ENCODE data around the gene EME2.

Gene EME2

GRCh38 chr16:1786242-1787055 is 13.8 kb downstream of the EME2 start:
- no peak for DNase-seq (ENCODE audit: low spot score)
- in situ Hi-C loops (cut with MboI; ENCODE audit: low pct_unique_long_range_greater_than_20kb, low sequenced_read_pairs, unreplicated experiment), result no loop called here
- TF ChIP-seq CTCF (IDR thresholded peaks at IDR 0.05; ENCODE audit: extremely low read depth, insufficient read depth, missing control alignments), result peak; percentile 19

- in situ Hi-C loops (cut with MboI; ENCODE audit: low pct_unique_long_range_greater_than_20kb, low sequenced_read_pairs, unreplicated experiment), result no loop called here
- no peak for DNase-seq (ENCODE audit: low spot score)
- no peak for TF ChIP-seq CTCF (IDR thresholded peaks at IDR 0.05; ENCODE audit: extremely low read depth, insufficient read depth, missing control alignments)
Observed at GRCh38 chr16:1787056-1787321, 14.4 kb downstream of the EME2 start.

GRCh38 chr16:1787322-1788094 is 14.9 kb downstream of the EME2 start:
- no peak for DNase-seq (ENCODE audit: low spot score)

GRCh38 chr16:1788095-1788707 is 15.6 kb downstream of the EME2 start:
- DNase-seq (ENCODE audit: low spot score), result no peak
- in situ Hi-C loops (cut with MboI; ENCODE audit: low pct_unique_long_range_greater_than_20kb, low sequenced_read_pairs, unreplicated experiment), result no loop called here
- TF ChIP-seq CTCF (IDR thresholded peaks at IDR 0.05; ENCODE audit: extremely low read depth, insufficient read depth, missing control alignments), result no peak

More at GRCh38 chr16:1787322-1788094, 14.9 kb downstream of the EME2 start:
- in situ Hi-C loops (cut with MboI; ENCODE audit: low pct_unique_long_range_greater_than_20kb, low sequenced_read_pairs, unreplicated experiment), result no loop called here
- no peak for TF ChIP-seq CTCF (IDR thresholded peaks at IDR 0.05; ENCODE audit: extremely low read depth, insufficient read depth, missing control alignments)

GRCh38 chr16:1788708-1789100 is 16.1 kb downstream of the EME2 start:
- DNase-seq (ENCODE audit: low spot score), result no peak
- TF ChIP-seq CTCF (IDR thresholded peaks at IDR 0.05; ENCODE audit: extremely low read depth, insufficient read depth, missing control alignments), result no peak
- in situ Hi-C loops (cut with MboI; ENCODE audit: low pct_unique_long_range_greater_than_20kb, low sequenced_read_pairs, unreplicated experiment), result no loop called here

GRCh38 chr16:1789643-1790045 is 17.0 kb downstream of the EME2 start:
- DNase-seq (ENCODE audit: low spot score), result no peak
- in situ Hi-C loops (cut with MboI; ENCODE audit: low pct_unique_long_range_greater_than_20kb, low sequenced_read_pairs, unreplicated experiment), result no loop called here
- TF ChIP-seq CTCF (IDR thresholded peaks at IDR 0.05; ENCODE audit: extremely low read depth, insufficient read depth, missing control alignments), result no peak

Measured in GM13977 (cell line).